GM19438 (cell line): Measurements from ENCODE around the gene OR1E2.
"Not testable (repeated sequence)": the region's sequence is repeated elsewhere in the genome, so short reads cannot be mapped to it uniquely, and the experiment has no call there.

Experiments
- ATAC-seq: cut with Tn5 transposase; IDR thresholded peaks from one replicate; pipeline ENCODE4 v1.9.1; 2021; ENCODE audit warnings: low read depth; ENCODE audit not compliant: unreplicated experiment

Gene OR1E2

DNA sequence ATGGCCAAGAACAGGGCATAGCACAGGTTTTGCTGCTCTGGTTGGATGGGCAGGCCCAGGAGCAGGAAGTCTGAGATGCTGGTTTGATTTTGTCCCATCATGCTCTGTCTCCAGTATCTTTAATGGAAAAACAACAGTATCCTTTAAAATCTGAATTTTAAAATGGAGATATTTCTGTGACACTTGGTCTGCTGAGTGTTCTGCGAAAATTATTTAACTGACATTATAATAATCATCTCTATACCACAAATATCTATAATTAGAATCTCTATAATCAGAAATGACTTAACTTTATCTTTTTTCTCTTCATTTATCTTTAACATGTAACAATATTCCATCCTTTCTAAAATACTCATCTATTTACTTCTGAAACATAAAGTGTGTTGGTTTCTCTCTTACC, 35.3 kb downstream of the OR1E2 start, which contains the start of gene OR1E1:
OR1E1 (minus strand) TSS at position 101 of the 400 bp plus-strand sequence; CDS start at position 101, 0 bp downstream.
- no peak for ATAC-seq

DNA sequence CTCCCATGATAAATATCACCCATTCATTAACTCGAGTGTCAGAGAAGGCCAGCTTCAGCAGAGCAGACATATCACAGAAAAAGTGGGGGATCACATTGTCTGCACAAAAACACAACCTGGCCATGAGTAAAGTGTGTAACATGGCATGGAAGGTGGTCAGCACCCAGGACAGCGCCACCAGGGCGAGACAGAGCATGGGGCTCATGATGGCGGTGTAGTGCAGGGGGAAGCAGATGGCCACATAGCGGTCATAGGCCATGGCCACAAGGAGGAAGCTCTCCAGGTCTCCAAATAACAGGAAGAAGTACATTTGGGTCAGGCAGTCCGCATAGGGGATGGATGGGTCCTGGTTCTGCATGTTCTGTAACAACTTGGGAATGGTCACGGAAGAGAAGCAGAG, 35.8 kb downstream of the OR1E2 start:
- not testable (repeated sequence) for ATAC-seq

DNA sequence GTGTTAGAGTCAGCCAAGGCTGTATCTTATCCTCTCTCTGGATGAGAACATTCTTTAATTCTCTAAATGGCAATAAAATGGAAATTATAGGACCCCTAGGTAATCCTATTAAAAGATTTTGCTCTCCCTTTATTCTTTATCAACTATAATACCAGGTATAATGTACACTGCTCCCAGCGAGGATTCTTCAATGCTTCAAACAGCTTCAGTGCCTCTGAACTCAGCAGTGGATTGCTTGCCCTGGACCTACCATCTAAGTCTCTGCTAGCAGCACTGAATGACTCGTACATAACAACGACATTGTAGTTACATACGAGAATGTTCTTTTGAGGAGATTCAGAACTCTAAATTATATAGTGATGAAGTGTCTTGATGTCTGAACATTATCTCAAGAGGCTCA, 43.9 kb downstream of the OR1E2 start:
- no peak for ATAC-seq

DNA sequence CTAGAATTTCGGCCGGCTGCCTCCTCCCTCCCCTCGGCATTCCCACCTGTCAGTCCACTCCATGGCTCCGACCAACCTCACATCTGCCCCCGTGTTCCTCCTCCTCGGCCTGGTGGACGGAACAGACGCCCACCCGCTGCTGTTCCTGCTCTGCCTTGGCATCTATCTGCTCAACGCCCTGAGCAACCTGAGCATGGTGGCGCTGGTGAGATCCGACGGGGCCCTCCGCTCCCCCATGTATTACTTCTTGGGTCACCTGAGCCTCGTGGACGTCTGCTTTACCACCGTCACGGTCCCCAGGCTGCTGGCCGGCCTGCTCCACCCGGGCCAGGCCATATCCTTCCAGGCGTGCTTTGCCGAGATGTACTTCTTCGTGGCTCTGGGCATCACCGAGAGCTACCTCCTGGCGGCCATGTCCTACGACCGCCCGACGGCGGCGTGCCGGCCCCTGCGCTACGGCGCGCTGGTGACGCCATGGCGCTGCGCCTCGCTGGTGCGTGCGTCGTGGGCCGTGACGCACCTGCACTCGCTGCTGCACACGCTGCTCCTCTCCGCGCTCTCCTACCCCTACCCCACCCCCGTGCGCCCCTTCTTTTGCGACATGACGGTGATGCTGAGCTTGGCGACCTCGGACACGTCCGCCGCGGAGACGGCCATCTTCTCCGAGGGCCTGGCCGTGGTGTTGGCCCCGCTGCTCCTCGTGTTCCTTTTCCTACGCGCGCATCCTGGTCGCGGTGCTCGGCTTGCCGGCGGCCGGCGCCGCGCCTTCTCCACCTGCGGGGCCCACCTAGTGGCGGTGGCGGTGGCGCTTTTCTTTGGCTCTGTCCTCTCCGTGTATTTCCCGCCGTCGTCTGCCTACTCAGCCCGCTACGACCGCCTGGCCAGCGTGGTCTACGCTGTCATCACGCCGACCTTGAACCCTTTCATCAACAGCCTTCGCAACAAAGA, 47.5 kb downstream of the OR1E2 start, which contains the start of gene OR3A2:
OR3A2 (minus strand) TSS at position 440 of the 948 bp plus-strand sequence.
- no peak for ATAC-seq
